ENCODE measurements around the gene NEK10.
A peak's percentile ranks its signal among the peaks of the same experiment; 100 is the strongest.

Gene NEK10

GRCh38 chr3:27097182-27097581 lies 272.0 kb downstream of the NEK10 start:
- DNase-seq (ENCODE audit: low spot score) = no peak

GRCh38 chr3:27095553-27096222 lies 273.5 kb downstream of the NEK10 start:
- peak; percentile 15 for DNase-seq (ENCODE audit: low spot score)

GRCh38 chr3:27094721-27095120 lies 274.5 kb downstream of the NEK10 start:
- DNase-seq (ENCODE audit: low spot score) = no peak

GRCh38 chr3:27093771-27094170 lies 275.4 kb downstream of the NEK10 start:
- no peak for DNase-seq (ENCODE audit: low spot score)

GRCh38 chr3:27090275-27091041 lies 278.7 kb downstream of the NEK10 start:
- no peak for DNase-seq (ENCODE audit: low spot score)

GRCh38 chr3:27089645-27090044 lies 279.5 kb downstream of the NEK10 start:
- DNase-seq (ENCODE audit: low spot score) = no peak

GRCh38 chr3:27089068-27089467 lies 280.1 kb downstream of the NEK10 start:
- no peak for DNase-seq (ENCODE audit: low spot score)

- no peak for DNase-seq (ENCODE audit: low spot score)
Observed at GRCh38 chr3:27085829-27086730, 283.1 kb downstream of the NEK10 start.

- DNase-seq (ENCODE audit: low spot score) = no peak
Observed at GRCh38 chr3:27081992-27082607, 287.1 kb downstream of the NEK10 start.

- no peak for DNase-seq (ENCODE audit: low spot score)
Observed at GRCh38 chr3:27081566-27081965, 287.6 kb downstream of the NEK10 start.

GRCh38 chr3:27080258-27080525 lies 289.0 kb downstream of the NEK10 start:
- no peak for DNase-seq (ENCODE audit: low spot score)

GRCh38 chr3:27079427-27080257 lies 289.5 kb downstream of the NEK10 start:
- DNase-seq (ENCODE audit: low spot score) = no peak

GRCh38 chr3:27078246-27078913 lies 290.8 kb downstream of the NEK10 start:
- no peak for DNase-seq (ENCODE audit: low spot score)

- no peak for DNase-seq (ENCODE audit: low spot score)
Observed at GRCh38 chr3:27076815-27077630, 292.2 kb downstream of the NEK10 start.

GRCh38 chr3:27074914-27075313 lies 294.3 kb downstream of the NEK10 start:
- DNase-seq (ENCODE audit: low spot score) = no peak

- DNase-seq (ENCODE audit: low spot score) = no peak
Observed at GRCh38 chr3:27073912-27074311, 295.3 kb downstream of the NEK10 start.

GRCh38 chr3:27072810-27073651 lies 296.2 kb downstream of the NEK10 start:
- DNase-seq (ENCODE audit: low spot score) = no peak

- no peak for DNase-seq (ENCODE audit: low spot score)
Observed at GRCh38 chr3:27060336-27060735, 308.8 kb downstream of the NEK10 start.
